Measurements from ENCODE around the gene TMEM132A.

GRCh38 chr11:60879971-60880588 lies 44.2 kb upstream of the TMEM132A start:
- TF ChIP-seq POLR2A (IDR thresholded peaks at IDR 0.05; ENCODE audit: low read length) (no peak), GATA1 (IDR thresholded peaks at IDR 0.05; ENCODE audit: low read depth, low read length) (no peak)

All from erythroblast (primary cell).